Measurements from ENCODE around the gene WDR75. TPM values are rescaled to one million over a fixed set of nuclear protein-coding genes. Genes with fewer than 3 reads are reported as not detected.
"Not testable (repeated sequence)": the region's sequence is repeated elsewhere in the genome, so short reads cannot be mapped to it uniquely, and the experiment has no call there.

The WDR75 gene
- total and polyA plus RNA-seq, 10 donors, result 27.1 to 66.5 (median 38.4) TPM

DNA sequence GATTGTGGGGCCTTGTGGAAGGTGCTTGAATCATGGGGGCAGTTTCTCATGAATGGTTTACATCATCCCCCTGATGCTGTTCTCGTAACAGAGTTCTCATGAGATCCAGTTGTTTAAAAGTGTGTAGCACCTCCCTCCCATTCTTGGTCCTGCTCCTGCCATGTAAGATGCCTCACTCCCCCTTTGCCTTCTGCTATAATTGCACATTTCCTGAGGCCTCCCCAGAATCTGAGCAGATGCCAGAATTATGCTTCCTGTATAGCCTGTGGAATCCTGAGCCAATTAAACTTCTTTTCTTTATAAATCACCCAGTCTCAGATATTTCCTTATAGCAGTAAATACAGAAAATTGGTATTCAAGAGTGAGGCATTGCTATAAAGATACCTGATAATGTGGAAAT is 15.6 kb upstream of the WDR75 start:
- Histone ChIP-seq H3K4me1 (no peaks in the 10 kb centered on the region), H3K36me3 (no peaks in the 10 kb centered on the region), H3K27me3 (replicated peaks in 1 of 7) (no peaks in the 10 kb centered on the region), H3K27ac (no peak overlapping the region), H3K9me3 (no peaks in the 10 kb centered on the region), H3K4me3 (no peak overlapping the region)
- DNase-seq, result no peak
- TF ChIP-seq POLR2A (IDR thresholded peaks at IDR 0.05), result no peak
- TF ChIP-seq POLR2AphosphoS5 (IDR thresholded peaks at IDR 0.05), result no peak
- no peak for TF ChIP-seq CTCF (IDR thresholded peaks at IDR 0.05 in 8 of 11, conservative IDR thresholded peaks at IDR 0.05 in 3 of 11)
- intact Hi-C loops (cut with DNase I; ENCODE audit: low total_unique reads), result no loop called here
- 71 to 100% (median 88%) methylated on average over 1 of the region's 1 CpG for WGBS, 5 donors

DNA sequence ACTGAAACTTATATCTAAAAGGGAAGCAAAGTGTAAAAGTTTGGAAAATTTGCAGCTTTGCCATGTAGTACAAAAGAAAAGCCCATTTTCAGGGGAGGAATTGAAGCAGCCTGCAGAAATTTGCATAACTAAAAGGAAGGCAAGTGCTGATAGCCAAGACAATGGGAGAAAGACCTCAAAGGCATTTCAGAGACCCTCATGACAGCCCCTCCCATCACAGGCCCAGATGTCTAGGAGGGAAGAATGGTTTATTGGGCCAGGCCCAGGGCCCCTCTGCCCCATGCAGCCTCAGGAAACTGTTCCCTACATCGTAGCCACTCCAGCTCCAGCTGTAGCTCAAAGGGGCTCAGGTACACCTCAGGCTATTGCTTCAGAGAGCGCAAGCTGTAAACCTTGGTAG is 14.4 kb upstream of the WDR75 start:
- no peak overlapping the region for H3K4me3 ChIP-seq
- no peaks in the 10 kb centered on the region for H3K36me3 ChIP-seq
- WGBS, 5 donors, result 92 to 100% (median 93%) methylated on average over 2 of the region's 2 CpGs
- no peaks in the 10 kb centered on the region for H3K27me3 ChIP-seq (replicated peaks in 1 of 7)
- H3K4me1 ChIP-seq, result no peaks in the 10 kb centered on the region
- intact Hi-C loops (cut with DNase I; ENCODE audit: low total_unique reads), result no loop called here
- H3K9me3 ChIP-seq, result no peaks in the 10 kb centered on the region
- no peak for DNase-seq
- no peak for TF ChIP-seq CTCF (IDR thresholded peaks at IDR 0.05 in 8 of 11, conservative IDR thresholded peaks at IDR 0.05 in 3 of 11)
- no peak for TF ChIP-seq POLR2AphosphoS5 (IDR thresholded peaks at IDR 0.05)
- no peak for TF ChIP-seq POLR2A (IDR thresholded peaks at IDR 0.05)
- H3K27ac ChIP-seq, result no peak overlapping the region

- no peaks in the 10 kb centered on the region for H3K9me3 ChIP-seq
- DNase-seq, result no peak
- no peak overlapping the region for H3K4me3 ChIP-seq
- H3K36me3 ChIP-seq, result no peaks in the 10 kb centered on the region
- 90 to 100% (median 97%) methylated on average over 2 of the region's 2 CpGs for WGBS, 5 donors
- no peak for TF ChIP-seq CTCF (IDR thresholded peaks at IDR 0.05 in 8 of 11, conservative IDR thresholded peaks at IDR 0.05 in 3 of 11)
- TF ChIP-seq POLR2A (IDR thresholded peaks at IDR 0.05), result no peak
- no peak for TF ChIP-seq POLR2AphosphoS5 (IDR thresholded peaks at IDR 0.05)
- no peak overlapping the region for H3K27ac ChIP-seq
- no peaks in the 10 kb centered on the region for H3K4me1 ChIP-seq
- no peaks in the 10 kb centered on the region for H3K27me3 ChIP-seq (replicated peaks in 1 of 7)
- intact Hi-C loops (cut with DNase I; ENCODE audit: low total_unique reads), result no loop called here
Observed at GRCh38 chr2:189427872-189428271, 13.4 kb upstream of the WDR75 start.

DNA sequence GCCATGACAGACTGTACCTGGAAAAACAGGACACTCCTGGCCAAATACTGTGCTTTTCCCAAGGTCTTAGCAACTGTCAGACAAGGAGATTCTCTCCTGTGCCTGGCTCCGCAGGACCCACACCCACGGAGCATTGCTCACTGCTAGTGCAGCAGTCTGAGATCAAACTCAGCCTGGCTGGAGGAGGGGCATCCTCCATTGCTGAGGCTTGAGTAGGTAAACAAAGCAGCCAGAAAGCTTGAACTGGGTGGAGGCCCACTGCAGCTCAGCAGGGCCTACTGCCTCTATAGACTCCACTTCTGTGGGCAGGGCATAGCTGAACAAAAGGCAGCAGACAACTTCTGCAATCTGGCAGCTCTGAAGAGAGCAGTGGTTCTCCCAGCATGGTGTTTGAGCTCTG is 10.8 kb upstream of the WDR75 start:
- DNase-seq; H3K9me3 ChIP-seq; H3K4me1 ChIP-seq; H3K27ac ChIP-seq; intact Hi-C loops (cut with DNase I; ENCODE audit: low total_unique reads); H3K36me3 ChIP-seq; H3K27me3 ChIP-seq (replicated peaks in 1 of 7); H3K4me3 ChIP-seq: not testable (repeated sequence)
- 80 to 92% (median 85%) methylated on average over 2 of the region's 2 CpGs for WGBS, 5 donors

GRCh38 chr2:189435803-189436202 is 5.5 kb upstream of the WDR75 start:
- 89 to 96% (median 96%) methylated on average over 4 of the region's 4 CpGs for WGBS, 5 donors
- H3K9me3 ChIP-seq; intact Hi-C loops (cut with DNase I; ENCODE audit: low total_unique reads): not testable (repeated sequence)

More at GRCh38 chr2:189435803-189436202, 5.5 kb upstream of the WDR75 start:
- H3K36me3 ChIP-seq; H3K27me3 ChIP-seq (replicated peaks in 1 of 7); H3K27ac ChIP-seq; DNase-seq; H3K4me3 ChIP-seq: not testable (repeated sequence)
- peaks cover 0 to 17% (median 8%) of the 10 kb centered on the region in 6 donors for H3K4me1 ChIP-seq

Measured in spleen (tissue), 11 donors.